HepG2 (cell line): ENCODE results near the gene HSPB2. TPM values are rescaled to one million over a fixed set of nuclear protein-coding genes. Genes with fewer than 3 reads are reported as not detected.
A peak's percentile ranks its signal among the peaks of the same experiment; 100 is the strongest.

Experiments used
- ARNT ChIP-seq: fragments of 450-650 bp; IDR thresholded peaks from 2 replicates; pipeline ENCODE4 v1.6.1; 2017
- ERF ChIP-seq: IDR thresholded peaks from 2 replicates; pipeline ENCODE4 v1.6.1; 2018; ENCODE audit warnings: missing biosample characterization, missing genetic modification reagents
- KLF13 ChIP-seq: sonication (generic); formaldehyde crosslinking; IDR thresholded peaks from 2 replicates; pipeline ENCODE4 v1.4.0; 2020; ENCODE audit warnings: mild to moderate bottlenecking, missing genetic modification reagents
- NCOR1 ChIP-seq: fragments of 200-600 bp; sonication (generic); IDR thresholded peaks from 2 replicates; pipeline ENCODE4 v1.7.0; 2017; ENCODE audit warnings: antibody characterized with exemption, low read length, borderline replicate concordance
- SIN3A ChIP-seq: IDR thresholded peaks from 2 replicates; pipeline ENCODE4 v1.6.1; 2011; ENCODE audit warnings: low read depth, mild to moderate bottlenecking, control low read depth, low read length, borderline replicate concordance
- SMARCC2 ChIP-seq: fragments of 450-650 bp; IDR thresholded peaks from 2 replicates; pipeline ENCODE4 v1.6.1; 2017; ENCODE audit warnings: antibody characterized with exemption, mild to moderate bottlenecking
- SOX13 ChIP-seq, 3 experiments: fragments of 450-650 bp in 1 of 3; sonication (generic) in 1 of 3; formaldehyde crosslinking in 1 of 3; IDR thresholded peaks in 2 of 3; conservative IDR thresholded peaks in 1 of 3; 2 replicates each; pipeline versions ENCODE4 v1.5.0 to v1.6.1; 2016 to 2020; ENCODE audit warnings: antibody characterized with exemption in 1 of 3, mild to moderate bottlenecking in 1 of 3, missing compliant biosample characterization in 1 of 3, missing genetic modification reagents in 1 of 3, moderate library complexity in 1 of 3
- SOX5 ChIP-seq: IDR thresholded peaks from 2 replicates; pipeline ENCODE4 v1.6.1; 2016; ENCODE audit warnings: borderline replicate concordance
- ZNF224 ChIP-seq: sonication (generic); formaldehyde crosslinking; IDR thresholded peaks from 2 replicates; pipeline ENCODE4 v1.5.0; 2020; ENCODE audit warnings: mild to moderate bottlenecking, missing genetic modification reagents
- ZNF331 ChIP-seq: sonication (generic); formaldehyde crosslinking; IDR thresholded peaks from 2 replicates; pipeline ENCODE4 v1.4.0; 2020; ENCODE audit warnings: missing genetic modification reagents
- ZNF432 ChIP-seq: sonication (generic); formaldehyde crosslinking; IDR thresholded peaks from 2 replicates; pipeline ENCODE4 v1.5.0; 2020; ENCODE audit warnings: missing genetic modification reagents, mild to moderate bottlenecking, borderline replicate concordance
- ZNF484 ChIP-seq: sonication (generic); formaldehyde crosslinking; IDR thresholded peaks from 2 replicates; pipeline ENCODE4 v1.5.1; 2020; ENCODE audit warnings: mild to moderate bottlenecking, low read depth, missing genetic modification reagents, borderline replicate concordance
- ZNF501 ChIP-seq: sonication (generic); formaldehyde crosslinking; IDR thresholded peaks from 2 replicates; pipeline ENCODE4 v1.5.1; 2020; ENCODE audit warnings: mild to moderate bottlenecking, moderate library complexity, missing genetic modification reagents
- ZSCAN25 ChIP-seq: sonication (generic); formaldehyde crosslinking; IDR thresholded peaks from 2 replicates; pipeline ENCODE4 v1.8.0; 2022; ENCODE audit warnings: mild to moderate bottlenecking, missing genetic modification reagents
- ZZZ3 ChIP-seq: sonication (generic); formaldehyde crosslinking; IDR thresholded peaks from 2 replicates; pipeline ENCODE4 v1.4.0; 2020; ENCODE audit warnings: missing genetic modification reagents, mild to moderate bottlenecking, borderline replicate concordance
- polyA plus RNA-seq, 8 experiments: library from polyadenylated mRNA; depleted of rRNA in 3 of 8; stranded (reverse) in 7 of 8; unstranded in 1 of 8; fragments of >200 nt; fragmentation: Illumina TruSeq in 4 of 8; extraction: Trizol in 4 of 8; gene quantifications; 2 replicates each; pipeline versions ENCODE4 v1.2.1 to v1.2.3, GENCODE V29; 2011 to 2016; ENCODE audit warnings: low read depth in 4 of 8, missing spikeins in 1 of 8, mixed read lengths in 1 of 8; ENCODE audit not compliant: insufficient read depth in 1 of 8
- total RNA-seq, 5 experiments: library from RNA; depleted of rRNA; stranded (reverse); fragments of >200 nt; fragmentation: Illumina TruSeq; extraction: Trizol; gene quantifications; 2 replicates each; pipeline ENCODE4 v1.2.3, GENCODE V29; 2016; ENCODE audit warnings: low read depth in 1 of 5
- TF ChIP-seq, protein P1 (sequence below): sonication (generic); formaldehyde crosslinking; IDR thresholded peaks from 2 replicates; pipeline ENCODE4 v1.4.0; 2020; ENCODE audit warnings: missing genetic modification reagents
- TF ChIP-seq, protein P2 (sequence below): IDR thresholded peaks from 2 replicates; pipeline ENCODE4 v1.6.1; 2016; ENCODE audit warnings: low read depth, borderline replicate concordance
- TF ChIP-seq, protein P3 (sequence below): sonication (generic); formaldehyde crosslinking; IDR thresholded peaks from 2 replicates; pipeline ENCODE4 v1.5.0; 2020; ENCODE audit warnings: missing genetic modification reagents
- TF ChIP-seq, protein P4 (sequence below): sonication (generic); formaldehyde crosslinking; IDR thresholded peaks from 2 replicates; pipeline ENCODE4 v1.5.0; 2020; ENCODE audit warnings: mild to moderate bottlenecking, missing genetic modification reagents
- TF ChIP-seq, protein P5 (sequence below): sonication (generic); formaldehyde crosslinking; IDR thresholded peaks from 2 replicates; pipeline ENCODE4 v1.5.0; 2020; ENCODE audit warnings: missing genetic modification reagents, mild to moderate bottlenecking, borderline replicate concordance

HSPB2 gene
- total and polyA plus RNA-seq, 2 of the 13 experiments (the other 11 are each of a cell fraction or from before 2014, with no cell fraction given) = 0.04 TPM; not detected in 1

DNA sequence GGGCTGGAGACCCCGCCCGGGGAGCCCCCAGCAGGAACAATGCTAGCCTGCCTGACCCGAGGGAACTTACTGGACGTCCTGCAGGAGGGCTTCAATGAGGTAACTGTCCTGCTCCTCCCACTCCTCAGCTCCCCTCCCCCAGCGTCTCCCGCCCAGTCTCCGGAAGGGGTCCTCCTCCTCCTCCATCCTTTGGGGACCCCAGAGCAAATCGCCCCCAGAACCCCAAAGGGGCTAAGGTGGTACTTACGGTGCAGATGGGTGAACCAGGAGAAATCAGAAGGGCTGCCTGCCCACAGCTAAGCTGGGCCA is 24.9 kb downstream of the HSPB2 start (continued):
- TF ChIP-seq, protein P1, sequence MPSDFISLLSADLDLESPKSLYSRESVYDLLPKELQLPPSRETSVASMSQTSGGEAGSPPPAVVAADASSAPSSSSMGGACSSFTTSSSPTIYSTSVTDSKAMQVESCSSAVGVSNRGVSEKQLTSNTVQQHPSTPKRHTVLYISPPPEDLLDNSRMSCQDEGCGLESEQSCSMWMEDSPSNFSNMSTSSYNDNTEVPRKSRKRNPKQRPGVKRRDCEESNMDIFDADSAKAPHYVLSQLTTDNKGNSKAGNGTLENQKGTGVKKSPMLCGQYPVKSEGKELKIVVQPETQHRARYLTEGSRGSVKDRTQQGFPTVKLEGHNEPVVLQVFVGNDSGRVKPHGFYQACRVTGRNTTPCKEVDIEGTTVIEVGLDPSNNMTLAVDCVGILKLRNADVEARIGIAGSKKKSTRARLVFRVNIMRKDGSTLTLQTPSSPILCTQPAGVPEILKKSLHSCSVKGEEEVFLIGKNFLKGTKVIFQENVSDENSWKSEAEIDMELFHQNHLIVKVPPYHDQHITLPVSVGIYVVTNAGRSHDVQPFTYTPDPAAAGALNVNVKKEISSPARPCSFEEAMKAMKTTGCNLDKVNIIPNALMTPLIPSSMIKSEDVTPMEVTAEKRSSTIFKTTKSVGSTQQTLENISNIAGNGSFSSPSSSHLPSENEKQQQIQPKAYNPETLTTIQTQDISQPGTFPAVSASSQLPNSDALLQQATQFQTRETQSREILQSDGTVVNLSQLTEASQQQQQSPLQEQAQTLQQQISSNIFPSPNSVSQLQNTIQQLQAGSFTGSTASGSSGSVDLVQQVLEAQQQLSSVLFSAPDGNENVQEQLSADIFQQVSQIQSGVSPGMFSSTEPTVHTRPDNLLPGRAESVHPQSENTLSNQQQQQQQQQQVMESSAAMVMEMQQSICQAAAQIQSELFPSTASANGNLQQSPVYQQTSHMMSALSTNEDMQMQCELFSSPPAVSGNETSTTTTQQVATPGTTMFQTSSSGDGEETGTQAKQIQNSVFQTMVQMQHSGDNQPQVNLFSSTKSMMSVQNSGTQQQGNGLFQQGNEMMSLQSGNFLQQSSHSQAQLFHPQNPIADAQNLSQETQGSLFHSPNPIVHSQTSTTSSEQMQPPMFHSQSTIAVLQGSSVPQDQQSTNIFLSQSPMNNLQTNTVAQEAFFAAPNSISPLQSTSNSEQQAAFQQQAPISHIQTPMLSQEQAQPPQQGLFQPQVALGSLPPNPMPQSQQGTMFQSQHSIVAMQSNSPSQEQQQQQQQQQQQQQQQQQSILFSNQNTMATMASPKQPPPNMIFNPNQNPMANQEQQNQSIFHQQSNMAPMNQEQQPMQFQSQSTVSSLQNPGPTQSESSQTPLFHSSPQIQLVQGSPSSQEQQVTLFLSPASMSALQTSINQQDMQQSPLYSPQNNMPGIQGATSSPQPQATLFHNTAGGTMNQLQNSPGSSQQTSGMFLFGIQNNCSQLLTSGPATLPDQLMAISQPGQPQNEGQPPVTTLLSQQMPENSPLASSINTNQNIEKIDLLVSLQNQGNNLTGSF = no peak
- no peak for TF ChIP-seq ZSCAN25 (CRISPR knock-in tag)
- TF ChIP-seq, protein P2, sequence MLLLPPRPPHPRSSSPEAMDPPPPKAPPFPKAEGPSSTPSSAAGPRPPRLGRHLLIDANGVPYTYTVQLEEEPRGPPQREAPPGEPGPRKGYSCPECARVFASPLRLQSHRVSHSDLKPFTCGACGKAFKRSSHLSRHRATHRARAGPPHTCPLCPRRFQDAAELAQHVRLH (CRISPR knock-in tag) = peak; percentile 35
- no peak for TF ChIP-seq ZNF484 (CRISPR knock-in tag)
- no peak for TF ChIP-seq ZZZ3
- no peak for TF ChIP-seq ZNF432 (CRISPR knock-in tag)
- no peak for TF ChIP-seq ARNT
- TF ChIP-seq, protein P3, sequence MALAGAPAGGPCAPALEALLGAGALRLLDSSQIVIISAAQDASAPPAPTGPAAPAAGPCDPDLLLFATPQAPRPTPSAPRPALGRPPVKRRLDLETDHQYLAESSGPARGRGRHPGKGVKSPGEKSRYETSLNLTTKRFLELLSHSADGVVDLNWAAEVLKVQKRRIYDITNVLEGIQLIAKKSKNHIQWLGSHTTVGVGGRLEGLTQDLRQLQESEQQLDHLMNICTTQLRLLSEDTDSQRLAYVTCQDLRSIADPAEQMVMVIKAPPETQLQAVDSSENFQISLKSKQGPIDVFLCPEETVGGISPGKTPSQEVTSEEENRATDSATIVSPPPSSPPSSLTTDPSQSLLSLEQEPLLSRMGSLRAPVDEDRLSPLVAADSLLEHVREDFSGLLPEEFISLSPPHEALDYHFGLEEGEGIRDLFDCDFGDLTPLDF (CRISPR knock-in tag) = no peak
- TF ChIP-seq SMARCC2 = no peak
- TF ChIP-seq ERF (CRISPR knock-in tag) = 0 out of 2 replicates have a peak, but pooled peaks have one; percentile 11
- TF ChIP-seq, protein P4, sequence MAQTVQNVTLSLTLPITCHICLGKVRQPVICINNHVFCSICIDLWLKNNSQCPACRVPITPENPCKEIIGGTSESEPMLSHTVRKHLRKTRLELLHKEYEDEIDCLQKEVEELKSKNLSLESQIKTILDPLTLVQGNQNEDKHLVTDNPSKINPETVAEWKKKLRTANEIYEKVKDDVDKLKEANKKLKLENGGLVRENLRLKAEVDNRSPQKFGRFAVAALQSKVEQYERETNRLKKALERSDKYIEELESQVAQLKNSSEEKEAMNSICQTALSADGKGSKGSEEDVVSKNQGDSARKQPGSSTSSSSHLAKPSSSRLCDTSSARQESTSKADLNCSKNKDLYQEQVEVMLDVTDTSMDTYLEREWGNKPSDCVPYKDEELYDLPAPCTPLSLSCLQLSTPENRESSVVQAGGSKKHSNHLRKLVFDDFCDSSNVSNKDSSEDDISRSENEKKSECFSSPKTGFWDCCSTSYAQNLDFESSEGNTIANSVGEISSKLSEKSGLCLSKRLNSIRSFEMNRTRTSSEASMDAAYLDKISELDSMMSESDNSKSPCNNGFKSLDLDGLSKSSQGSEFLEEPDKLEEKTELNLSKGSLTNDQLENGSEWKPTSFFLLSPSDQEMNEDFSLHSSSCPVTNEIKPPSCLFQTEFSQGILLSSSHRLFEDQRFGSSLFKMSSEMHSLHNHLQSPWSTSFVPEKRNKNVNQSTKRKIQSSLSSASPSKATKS (CRISPR knock-in tag) = no peak
- TF ChIP-seq SOX5 = peak; percentile 34; the same call in 1 of the 2 replicates
- 0 out of 2 replicates have a peak, but pooled peaks have one; percentile 0 for TF ChIP-seq ZNF331 (CRISPR knock-in tag)
- TF ChIP-seq ZNF224 (CRISPR knock-in tag) = no peak
- TF ChIP-seq, protein P5, sequence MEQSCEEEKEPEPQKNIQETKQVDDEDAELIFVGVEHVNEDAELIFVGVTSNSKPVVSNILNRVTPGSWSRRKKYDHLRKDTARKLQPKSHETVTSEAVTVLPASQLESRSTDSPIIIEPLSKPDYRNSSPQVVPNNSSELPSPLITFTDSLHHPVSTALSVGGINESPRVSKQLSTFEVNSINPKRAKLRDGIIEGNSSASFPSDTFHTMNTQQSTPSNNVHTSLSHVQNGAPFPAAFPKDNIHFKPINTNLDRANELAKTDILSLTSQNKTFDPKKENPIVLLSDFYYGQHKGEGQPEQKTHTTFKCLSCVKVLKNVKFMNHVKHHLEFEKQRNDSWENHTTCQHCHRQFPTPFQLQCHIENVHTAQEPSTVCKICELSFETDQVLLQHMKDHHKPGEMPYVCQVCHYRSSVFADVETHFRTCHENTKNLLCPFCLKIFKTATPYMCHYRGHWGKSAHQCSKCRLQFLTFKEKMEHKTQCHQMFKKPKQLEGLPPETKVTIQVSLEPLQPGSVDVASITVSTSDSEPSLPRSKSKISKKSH (CRISPR knock-in tag) = no peak
- TF ChIP-seq SOX13 (IDR thresholded peaks at IDR 0.05) = no peak
- TF ChIP-seq SOX13 (CRISPR knock-in tag; conservative IDR thresholded peaks at IDR 0.05 in 1 of 2, IDR thresholded peaks at IDR 0.05 in 1 of 2) = peak in 1 of 2 experiments; percentile 42; a peak in 1 of 4 replicates
- TF ChIP-seq NCOR1 = no peak
- TF ChIP-seq SIN3A = 0 out of 2 replicates have a peak, but pooled peaks have one; percentile 19
- TF ChIP-seq KLF13 (CRISPR knock-in tag) = no peak
- TF ChIP-seq ZNF501 (CRISPR knock-in tag) = peak; percentile 48; the same call in 1 of the 2 replicates
